Astrocyte of the spinal cord (primary cell): ENCODE measurements around the gene HOXA10.

ENCODE experiments used
- DNase-seq: peaks from one replicate; pipeline ENCODE4 v3.0.0; 2011; ENCODE audit warnings: low read depth, low spot score
- H3K4me3 ChIP-seq: 2 replicates; pipeline ENCODE4 v1.5.1; 2011; ENCODE audit warnings: low read depth, mild to moderate bottlenecking, low read length, moderate library complexity
- CTCF ChIP-seq: IDR thresholded peaks from 2 replicates; pipeline ENCODE4 v1.5.1; 2012; ENCODE audit warnings: low read depth, mild to moderate bottlenecking, low read length, inconsistent platforms
- in situ Hi-C: cut with HindIII; loops from 2 replicates; pipeline ENCODE4 v1.10.0; 2017; ENCODE audit warnings: low sequenced_read_pairs

Gene HOXA10

GRCh38 chr7:27188386-27189294 lies 14.5 kb upstream of the HOXA10 start:
- H3K4me3 ChIP-seq, result no peak overlapping the region
- TF ChIP-seq CTCF, result no peak
- DNase-seq, result no peak
- in situ Hi-C loops, result no loop called here

DNA sequence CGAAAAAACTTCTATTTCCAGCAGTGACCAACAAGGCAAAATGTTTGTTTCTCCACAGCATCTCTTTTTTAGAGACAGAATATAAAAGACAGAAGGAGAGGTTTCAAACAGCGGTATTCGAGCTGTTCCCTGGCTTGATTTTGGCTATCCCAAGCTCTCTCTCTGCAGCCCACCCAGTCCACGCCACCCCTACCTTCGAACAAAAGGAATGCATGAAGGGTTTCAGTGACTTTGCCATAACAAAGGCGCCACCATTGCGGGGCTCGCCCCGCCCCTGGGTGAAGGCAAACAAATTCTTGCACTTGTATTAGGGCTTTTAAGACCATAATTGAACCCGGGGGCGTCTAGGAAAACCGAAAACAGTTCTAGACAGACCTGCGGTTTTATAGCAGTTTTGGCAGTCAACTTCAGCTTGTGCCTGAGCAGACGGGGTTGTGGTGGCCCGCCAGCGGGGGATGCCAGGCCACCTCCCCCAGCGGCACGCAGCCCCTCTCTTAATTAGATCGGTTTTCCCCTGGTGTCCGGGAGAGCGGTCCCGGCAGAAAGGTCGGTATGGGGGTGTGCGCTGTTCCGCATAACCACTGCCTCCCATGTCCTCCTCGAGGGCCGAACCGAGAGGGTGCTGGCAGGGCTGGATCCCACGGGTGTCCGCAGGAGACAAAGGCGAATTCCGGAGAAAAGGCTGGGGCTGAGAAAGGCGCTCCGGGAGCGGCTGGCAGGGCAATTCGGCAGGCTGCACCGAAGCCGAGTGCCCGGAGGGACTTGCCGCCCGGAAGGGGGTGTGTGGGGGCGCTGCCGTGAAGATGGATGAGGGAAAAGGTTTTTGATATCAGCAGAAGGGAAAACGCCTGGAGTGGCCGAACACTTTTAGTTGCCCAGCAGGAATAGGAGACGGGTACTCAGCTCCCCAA lies 13.6 kb upstream of the HOXA10 start:
- in situ Hi-C loops, result no loop called here
- no peak for DNase-seq
- H3K4me3 ChIP-seq, result no peak overlapping the region
- TF ChIP-seq CTCF, result no peak

- no peak overlapping the region for H3K4me3 ChIP-seq
- TF ChIP-seq CTCF, result no peak
- in situ Hi-C loops, result no loop called here
- DNase-seq, result no peak
These were observed 12.8 kb upstream of the HOXA10 start for GRCh38 chr7:27186668-27187474.

DNA sequence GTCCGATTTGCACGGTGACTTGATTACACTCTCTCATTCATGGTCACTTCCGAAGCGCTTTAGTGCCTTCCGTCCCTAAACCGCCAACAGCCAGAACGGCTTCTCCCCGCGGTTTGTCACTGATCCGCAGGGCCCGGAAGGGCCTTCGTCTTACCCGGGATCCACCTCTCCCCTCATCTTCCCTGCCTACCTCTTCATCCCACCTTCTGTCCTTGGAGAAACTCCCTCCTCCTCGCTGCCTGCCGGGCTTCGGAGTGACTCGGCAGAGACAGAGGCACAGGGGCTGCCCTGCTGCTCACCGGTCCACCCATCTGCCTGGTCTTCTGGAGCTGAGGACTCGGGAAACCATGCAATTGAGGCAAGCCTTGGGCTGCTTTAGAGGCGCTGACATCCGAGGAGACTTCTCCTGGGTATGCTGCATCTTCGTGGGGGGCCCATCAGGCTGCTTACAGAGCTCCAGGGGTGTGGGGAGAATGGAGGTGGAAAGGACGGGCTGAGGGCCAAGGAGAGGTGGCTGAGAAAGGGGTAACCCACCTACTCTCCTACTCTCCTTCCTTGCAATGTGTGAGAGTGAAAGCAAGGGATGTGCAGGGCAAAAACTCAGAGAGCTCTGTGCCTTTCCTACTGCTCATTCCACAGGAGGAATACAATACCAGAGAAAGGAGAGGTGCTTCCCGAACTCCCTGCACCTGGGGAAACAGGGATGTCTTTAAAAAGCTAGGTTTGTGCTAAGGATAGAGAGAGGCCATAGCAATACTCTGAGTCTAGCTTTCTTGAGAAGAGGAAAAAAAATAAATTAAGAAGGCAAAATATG lies 11.9 kb upstream of the HOXA10 start:
- no peak for DNase-seq
- in situ Hi-C loops, result no loop called here
- TF ChIP-seq CTCF, result no peak
- no peak overlapping the region for H3K4me3 ChIP-seq

DNA sequence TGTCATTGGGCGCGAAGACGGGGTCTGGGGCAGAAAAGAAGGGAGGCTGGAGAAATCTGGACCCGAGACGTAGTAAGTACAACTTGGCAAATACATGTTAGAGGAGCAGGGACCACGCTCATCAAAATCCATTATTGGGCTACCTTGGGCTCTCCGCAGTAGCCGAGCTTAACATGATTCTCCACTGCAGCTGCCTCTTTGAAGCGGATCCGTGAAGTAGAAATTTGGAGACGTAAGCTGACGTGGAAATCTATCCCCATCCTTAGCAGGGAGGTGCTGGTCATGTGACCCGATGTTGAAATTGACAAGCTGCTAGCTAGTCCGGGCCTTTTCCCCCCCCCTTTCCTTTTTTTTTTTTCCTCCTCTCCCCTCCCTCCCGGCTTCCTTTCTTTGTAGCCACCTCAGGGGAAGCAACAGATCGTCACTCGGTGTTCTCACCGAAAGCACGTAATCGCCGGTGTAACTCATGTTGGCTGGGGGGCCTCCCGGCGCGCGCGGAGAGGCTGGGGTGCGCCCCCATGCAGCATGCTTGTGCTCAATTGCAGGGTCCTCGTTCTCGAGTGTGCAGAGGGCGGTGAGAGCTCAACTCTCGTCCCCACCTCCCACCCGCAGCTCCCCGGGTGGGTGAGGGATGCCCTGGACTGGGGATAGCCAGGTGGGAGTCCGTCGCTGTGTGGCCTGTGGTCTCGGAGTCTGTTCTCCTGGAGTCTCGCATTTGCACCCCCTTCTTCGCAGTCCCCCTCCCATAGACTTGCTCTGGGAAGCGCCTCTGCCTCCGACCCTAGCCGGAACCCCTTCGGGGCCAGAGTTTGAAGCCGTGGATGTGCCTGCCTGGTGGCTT lies 11.1 kb upstream of the HOXA10 start, which contains the start of gene HOXA11:
Gene HOXA11, minus strand, starts transcription at position 220 of the 841 bp plus-strand sequence. Its CDS starts 88 bp downstream, at position 132.
- in situ Hi-C loops, result no loop called here
- H3K4me3 ChIP-seq, result peak within 1 kb of the TSS; percentile 34
- no peak for TF ChIP-seq CTCF
- DNase-seq, result no peak
